OCI-LY7 (cell line): ENCODE results near the gene CRY2.

Experiments used
- EZH2phosphoT487 ChIP-seq: fragments of 200-600 bp; sonication (generic); IDR thresholded peaks from 2 replicates; pipeline ENCODE4 v1.6.1; 2018; ENCODE audit warnings: low read depth, borderline replicate concordance, mild to moderate bottlenecking, mixed run types, antibody characterized with exemption, low read length, moderate library complexity, mixed read lengths
- TF ChIP-seq, protein P1 (sequence below): fragments of 200-600 bp; sonication (generic); conservative IDR thresholded peaks from 2 replicates; pipeline ENCODE4 v1.5.1; 2014; ENCODE audit warnings: mild to moderate bottlenecking, antibody characterized with exemption, low read length, moderate library complexity, mixed read lengths

DNA sequence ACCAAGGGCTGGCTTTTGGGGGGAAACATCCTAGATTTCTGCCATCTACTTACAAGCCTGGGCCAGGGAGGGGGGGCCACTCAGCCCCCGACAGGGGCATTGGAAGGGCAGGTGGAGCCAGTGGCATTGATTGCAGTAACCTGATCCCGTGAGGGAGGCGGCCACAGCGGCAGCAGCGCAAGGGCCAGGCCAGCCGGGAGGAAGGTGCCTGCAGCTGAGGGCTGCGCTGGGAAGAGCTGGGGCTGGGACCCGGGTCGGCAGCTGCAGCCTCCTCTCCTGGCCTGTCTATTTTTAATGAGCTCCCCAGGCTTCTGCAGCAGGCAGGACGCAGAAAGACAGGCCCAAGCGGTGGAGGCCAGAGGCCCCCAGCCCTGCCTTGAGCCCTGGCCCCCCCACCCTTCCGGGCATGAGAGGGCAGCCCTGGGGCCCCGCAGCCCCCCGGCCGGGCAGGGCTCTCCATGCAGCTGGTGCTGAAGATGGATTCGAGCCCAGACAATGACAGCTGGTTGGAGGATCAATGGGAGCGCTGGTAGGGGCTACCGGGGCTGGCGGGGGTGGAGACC is 49.2 kb downstream of the CRY2 start:
- TF ChIP-seq, protein P1, sequence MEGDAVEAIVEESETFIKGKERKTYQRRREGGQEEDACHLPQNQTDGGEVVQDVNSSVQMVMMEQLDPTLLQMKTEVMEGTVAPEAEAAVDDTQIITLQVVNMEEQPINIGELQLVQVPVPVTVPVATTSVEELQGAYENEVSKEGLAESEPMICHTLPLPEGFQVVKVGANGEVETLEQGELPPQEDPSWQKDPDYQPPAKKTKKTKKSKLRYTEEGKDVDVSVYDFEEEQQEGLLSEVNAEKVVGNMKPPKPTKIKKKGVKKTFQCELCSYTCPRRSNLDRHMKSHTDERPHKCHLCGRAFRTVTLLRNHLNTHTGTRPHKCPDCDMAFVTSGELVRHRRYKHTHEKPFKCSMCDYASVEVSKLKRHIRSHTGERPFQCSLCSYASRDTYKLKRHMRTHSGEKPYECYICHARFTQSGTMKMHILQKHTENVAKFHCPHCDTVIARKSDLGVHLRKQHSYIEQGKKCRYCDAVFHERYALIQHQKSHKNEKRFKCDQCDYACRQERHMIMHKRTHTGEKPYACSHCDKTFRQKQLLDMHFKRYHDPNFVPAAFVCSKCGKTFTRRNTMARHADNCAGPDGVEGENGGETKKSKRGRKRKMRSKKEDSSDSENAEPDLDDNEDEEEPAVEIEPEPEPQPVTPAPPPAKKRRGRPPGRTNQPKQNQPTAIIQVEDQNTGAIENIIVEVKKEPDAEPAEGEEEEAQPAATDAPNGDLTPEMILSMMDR, result no peak
- no peak for TF ChIP-seq EZH2phosphoT487
